SK-N-MC (cell line): ENCODE results near the gene ICOS.

Experiments
- EZH2 ChIP-seq: fragments of 200-600 bp; sonication (generic); IDR thresholded peaks from one replicate; pipeline ENCODE4 v1.6.1; 2017; ENCODE audit warnings: antibody characterized with exemption
- POLR2AphosphoS5 ChIP-seq: IDR thresholded peaks from 2 replicates; pipeline ENCODE4 v1.6.1; 2012; ENCODE audit warnings: mild to moderate bottlenecking, low read depth, low read length, borderline replicate concordance

GRCh38 chr2:203993011-203993410, 56.4 kb downstream of the ICOS start:
- TF ChIP-seq EZH2 (no peak), POLR2AphosphoS5 (no peak)
